HS-27A (cell line): Measurements from ENCODE around the gene THAP6.
"Not testable (repeated sequence)": the region's sequence is repeated elsewhere in the genome, so short reads cannot be mapped to it uniquely, and the experiment has no call there.

Experiments used
- DNase-seq: peaks from one replicate; pipeline ENCODE4 v3.0.0-alpha.2; 2012; ENCODE audit warnings: low read depth, missing footprints

THAP6 gene

DNA sequence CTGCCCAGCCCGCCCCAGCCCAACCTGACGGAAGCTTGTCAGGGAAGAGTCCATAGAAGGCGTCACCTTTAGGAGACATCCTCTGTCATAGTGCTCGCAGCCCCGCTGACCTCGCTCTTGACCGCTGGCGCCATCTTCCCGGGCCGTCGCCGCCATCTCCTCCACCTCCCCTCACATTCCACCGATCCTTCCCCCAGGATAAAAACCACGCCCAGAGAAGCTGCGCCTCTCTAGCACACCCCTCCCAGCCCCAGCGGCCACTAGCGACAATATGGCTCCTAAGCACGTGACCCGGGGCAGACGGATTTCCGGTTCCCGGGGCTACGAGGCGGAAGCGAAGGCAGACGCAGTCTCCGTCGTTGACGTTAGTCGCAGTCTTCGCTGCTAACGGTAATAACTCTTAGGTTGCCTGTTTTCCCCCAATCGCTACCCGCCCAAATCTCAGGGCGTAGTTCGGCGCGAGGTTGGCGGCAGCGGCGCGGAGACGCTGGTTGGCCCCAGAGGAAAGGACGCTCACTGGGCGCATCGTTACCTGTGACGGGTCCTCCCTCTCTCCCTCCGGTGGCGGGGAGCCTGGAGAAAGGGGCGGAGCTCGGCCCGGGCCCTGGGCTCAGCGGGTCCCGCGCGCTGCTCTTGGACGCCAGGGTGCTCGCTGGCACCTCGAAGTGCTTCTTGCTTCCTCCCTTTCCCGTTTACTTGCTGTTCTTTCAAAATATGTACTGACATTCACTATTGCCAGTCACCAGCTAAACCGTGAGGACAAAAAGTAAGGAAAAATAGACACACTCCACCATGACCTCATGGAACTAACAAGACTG, at the start of gene THAP6, which contains the start of gene RCHY1:
THAP6 (plus strand) TSS at position 343 of the 818 bp plus-strand sequence. CDS start 980 bp downstream, outside the sequence.
RCHY1 (minus strand) TSS at position 273 of the 818 bp plus-strand sequence; CDS start at position 156, 117 bp downstream.
- peak; percentile 88 for DNase-seq

DNA sequence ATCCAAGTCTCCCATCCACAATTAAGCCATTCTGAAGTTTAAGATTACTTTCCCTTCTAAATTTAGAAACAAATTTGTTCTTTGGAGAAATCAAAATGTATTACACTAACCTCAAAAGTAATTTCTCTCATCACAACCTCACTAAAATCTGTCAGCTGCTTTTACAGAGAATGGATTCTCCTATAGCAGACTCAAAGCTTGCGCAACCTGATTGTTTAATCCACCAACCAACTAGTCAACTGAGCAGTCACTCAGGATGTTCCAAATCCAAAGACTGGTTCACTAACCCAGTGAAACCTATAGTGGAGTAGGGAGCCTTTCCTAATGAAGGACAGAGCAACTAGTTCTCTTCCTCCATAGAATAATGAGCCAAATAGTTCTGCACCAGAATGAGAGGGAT, 44.4 kb upstream of the THAP6 start:
- DNase-seq, result no peak

- DNase-seq, result no peak
These were observed 43.5 kb upstream of the THAP6 start for GRCh38 chr4:75470738-75471137.

DNA sequence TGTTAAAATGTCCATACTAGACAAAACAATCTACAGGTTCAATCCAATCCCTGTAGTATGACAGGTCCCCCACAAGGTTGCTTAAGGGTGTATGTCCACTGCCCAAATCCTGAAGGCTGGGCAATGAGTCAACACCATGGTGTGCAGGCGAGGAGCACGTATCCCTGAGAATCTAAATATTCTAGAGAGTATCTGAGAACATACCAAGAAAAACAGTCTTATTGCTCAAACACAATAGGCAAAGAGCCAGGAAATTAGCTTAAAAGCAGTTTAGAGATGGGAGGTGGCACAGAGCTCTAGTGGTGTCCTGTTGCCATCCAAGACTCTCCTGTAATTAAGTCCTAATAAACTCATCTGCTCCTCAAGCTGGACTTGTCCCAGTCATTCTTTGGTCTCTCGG, 37.1 kb upstream of the THAP6 start:
- no peak for DNase-seq

DNA sequence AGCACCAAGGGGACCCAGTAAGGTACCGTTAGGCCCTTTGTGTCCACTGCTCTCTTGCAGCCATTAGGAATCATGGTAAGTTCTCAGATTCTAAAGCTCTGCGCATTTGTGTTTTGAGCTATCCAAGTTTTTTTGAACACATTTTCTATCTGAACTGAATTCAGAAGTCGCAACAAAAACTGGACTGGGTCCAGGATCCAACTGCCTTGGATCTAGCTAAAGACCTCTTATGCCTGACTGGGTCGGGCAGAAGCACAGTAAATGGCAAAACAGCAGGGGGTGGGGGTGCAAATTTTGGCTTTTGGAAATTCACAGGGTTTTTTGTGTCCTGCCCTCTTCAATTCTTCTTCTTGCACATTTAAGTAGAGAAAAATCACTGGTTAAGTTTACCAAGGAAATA, 30.1 kb upstream of the THAP6 start:
- no peak for DNase-seq

- no peak for DNase-seq
These were observed 24.1 kb upstream of the THAP6 start for GRCh38 chr4:75490155-75490554.

- no peak for DNase-seq
These were observed 19.7 kb upstream of the THAP6 start for GRCh38 chr4:75494563-75494962.

DNA sequence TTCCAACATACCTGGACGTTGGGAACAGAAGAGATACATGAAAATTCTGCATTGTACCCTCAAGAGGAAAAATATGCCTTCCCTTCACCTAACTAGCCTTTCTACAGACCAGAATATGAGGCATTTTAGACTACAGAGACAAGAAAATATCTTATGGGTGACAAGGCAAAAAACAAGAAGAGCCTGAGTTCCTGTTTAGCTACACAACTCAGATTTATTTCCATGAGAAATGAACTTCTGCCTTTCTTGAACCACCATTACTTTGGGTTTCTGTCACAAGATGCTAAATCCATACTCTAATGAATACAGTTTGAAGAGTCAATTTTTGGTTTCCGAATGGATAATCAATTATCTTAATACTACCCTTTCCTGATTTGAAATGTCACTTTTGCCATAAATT, 18.8 kb upstream of the THAP6 start:
- DNase-seq, result no peak

GRCh38 chr4:75496406-75496805, 17.9 kb upstream of the THAP6 start:
- DNase-seq, result no peak

DNA sequence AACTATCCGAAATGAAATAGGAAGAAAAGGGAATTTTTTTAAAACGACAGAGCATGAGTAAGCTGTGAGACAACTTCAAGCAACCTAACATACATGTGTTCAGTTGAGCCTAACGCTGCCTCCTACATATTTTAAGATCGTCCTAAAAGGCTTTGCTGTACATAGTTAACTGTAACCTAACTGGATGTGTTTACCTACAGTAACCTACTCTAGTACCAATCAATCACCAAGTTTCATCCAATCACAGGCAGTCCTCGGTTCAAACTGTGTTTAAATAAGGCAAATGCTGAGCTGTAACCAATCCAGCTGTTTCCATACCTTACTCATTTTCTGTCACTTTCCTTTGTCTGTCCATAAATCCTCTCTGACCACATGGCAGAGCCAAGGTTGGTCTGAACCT, 17.1 kb upstream of the THAP6 start:
- no peak for DNase-seq

DNA sequence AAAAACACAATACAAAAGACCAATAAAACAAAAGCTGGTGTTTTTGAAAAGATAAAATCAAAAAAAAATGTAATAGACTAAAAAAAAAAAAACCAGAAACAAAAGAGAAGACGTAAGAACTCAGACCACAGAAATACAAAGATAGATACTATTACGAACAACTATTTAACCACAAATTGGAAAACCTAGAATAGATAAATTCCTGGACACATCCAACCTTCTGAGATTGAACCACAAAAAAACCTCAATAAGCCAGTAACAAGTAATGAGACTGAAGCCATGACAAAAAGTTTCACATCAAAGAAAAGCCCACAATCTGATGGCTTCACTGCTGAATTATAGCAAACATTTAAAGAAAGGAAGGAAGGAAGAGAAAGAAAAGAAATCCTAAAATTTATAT, 16.2 kb upstream of the THAP6 start:
- DNase-seq, result no peak

- DNase-seq, result no peak
These were observed 14.4 kb upstream of the THAP6 start for GRCh38 chr4:75499900-75500299.

DNA sequence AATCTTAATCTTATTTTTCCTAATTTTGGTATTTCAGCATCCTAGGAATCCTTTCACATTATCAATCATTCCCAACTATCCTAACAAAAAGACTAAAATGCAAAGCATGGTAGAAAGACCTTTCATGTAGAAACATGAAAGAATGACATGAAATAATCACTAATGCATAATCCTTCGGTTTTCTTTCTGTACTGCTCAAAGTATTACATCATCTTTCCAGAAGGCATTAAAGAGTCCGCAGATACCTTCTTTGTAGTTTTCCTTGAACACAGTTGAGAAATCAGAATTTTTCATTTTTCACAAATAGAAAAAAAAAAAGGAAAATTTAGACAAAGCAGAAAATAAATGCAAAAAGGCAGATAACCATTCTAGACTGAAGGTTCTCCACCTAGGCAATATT, 11.6 kb upstream of the THAP6 start:
- DNase-seq, result no peak

GRCh38 chr4:75505630-75506029, 8.6 kb upstream of the THAP6 start:
- no peak for DNase-seq

DNA sequence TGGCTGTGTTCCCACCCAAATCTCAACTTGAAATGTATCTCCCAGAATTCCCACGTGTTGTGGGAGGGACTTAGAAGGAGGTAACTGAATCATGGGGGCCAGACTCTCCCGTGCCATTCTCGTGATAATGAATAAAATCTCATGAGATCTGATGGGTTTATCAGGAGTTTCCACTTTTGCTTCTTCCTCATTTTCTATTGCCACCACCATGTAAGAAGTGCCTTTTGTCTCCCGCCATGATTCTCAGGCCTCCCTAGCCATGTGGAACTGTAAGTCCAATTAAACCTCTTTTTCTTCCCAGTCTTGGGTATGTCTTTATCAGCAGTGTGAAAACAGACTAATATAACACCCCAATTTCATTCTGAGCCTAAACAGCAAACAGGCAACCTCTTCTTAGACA, 4.7 kb upstream of the THAP6 start:
- DNase-seq, result not testable (repeated sequence)

DNA sequence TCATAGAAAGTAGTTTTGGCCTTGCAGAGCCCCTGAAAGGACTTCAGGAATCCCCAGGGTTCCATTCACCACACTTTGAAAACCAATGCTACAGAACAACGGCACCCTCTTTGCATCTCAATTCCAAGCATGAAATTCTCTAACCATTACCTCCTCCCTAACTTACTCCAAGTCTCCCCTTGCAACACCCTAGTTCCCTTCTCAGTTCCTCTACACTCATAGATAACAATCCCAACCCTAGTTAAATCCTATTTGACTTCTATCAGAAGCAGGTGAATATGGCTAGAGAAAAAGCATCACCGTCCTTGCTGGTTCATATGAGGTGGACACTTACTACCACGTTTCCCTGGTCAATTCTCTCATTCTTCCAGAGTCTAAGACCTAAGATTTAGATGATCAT, 2.4 kb upstream of the THAP6 start:
- no peak for DNase-seq

GRCh38 chr4:75512386-75513211, 1.7 kb upstream of the THAP6 start:
- peak; percentile 51 for DNase-seq

GRCh38 chr4:75513526-75514130, 645 bp upstream of the THAP6 start:
- DNase-seq, result no peak

- DNase-seq, result no peak
These were observed 808 bp downstream of the THAP6 start for GRCh38 chr4:75514949-75515612.

GRCh38 chr4:75516144-75516543, 1.9 kb downstream of the THAP6 start:
- no peak for DNase-seq

- DNase-seq, result not testable (repeated sequence)
These were observed 5.2 kb downstream of the THAP6 start for GRCh38 chr4:75519452-75519851.

GRCh38 chr4:75525086-75525485, 10.8 kb downstream of the THAP6 start:
- DNase-seq, result no peak
